Measurements from ENCODE around the gene UBE2M.
"Not testable (repeated sequence)": the region's sequence is repeated elsewhere in the genome, so short reads cannot be mapped to it uniquely, and the experiment has no call there.

Gene UBE2M

DNA sequence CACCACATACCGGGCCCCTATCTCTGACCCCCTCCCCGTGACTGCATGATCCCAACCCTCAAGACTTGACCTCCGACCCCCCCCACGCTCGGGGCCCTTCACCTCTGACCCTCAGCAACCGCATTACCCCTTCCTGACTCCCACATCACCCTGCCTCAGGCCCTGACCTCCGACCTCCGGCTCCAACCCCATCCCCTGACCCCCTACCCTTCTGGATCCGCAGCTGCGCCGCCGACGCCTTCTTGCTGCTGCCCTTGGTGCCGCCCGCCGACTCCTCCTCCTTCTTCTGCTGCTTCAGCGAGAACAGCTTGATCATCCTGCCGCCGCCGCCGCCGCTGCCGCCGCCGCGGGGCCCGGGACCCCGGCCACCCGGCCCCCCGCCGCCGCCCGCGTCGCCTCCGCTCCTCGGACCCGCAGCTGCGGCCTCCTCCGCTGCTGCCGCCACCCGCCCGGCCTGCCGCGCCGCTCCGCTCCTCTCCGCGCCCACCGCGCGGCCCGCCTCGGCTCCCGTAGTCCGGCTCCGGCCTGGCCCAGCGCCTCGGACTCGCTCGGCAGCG lies at the start of gene UBE2M:
Gene UBE2M (minus strand): TSS at position 546 of the 557 bp plus-strand sequence. CDS start 230 bp downstream, at position 316.
- DNase-seq, result no peak

DNA sequence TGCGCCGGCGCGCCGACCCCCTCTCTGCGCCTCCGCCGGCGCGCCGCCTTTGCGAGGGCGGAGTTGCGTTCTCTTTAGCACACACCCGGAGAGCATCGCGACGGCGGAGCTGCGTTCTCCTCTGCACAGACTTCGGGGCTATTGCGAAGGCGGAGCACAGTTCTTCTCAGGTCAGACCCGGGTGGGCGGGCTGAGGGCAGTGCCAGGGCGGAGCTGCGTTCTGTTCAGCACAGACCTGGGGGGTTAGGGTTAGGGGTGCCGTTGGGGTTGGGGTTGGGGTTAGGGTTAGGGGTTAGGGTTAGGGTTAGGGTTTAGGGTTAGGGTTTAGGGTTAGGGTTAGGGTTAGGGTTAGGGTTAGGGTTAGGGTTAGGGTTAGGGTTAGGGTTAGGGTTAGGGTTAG lies 48.8 kb upstream of the UBE2M start:
- DNase-seq, result not testable (repeated sequence)

DNA sequence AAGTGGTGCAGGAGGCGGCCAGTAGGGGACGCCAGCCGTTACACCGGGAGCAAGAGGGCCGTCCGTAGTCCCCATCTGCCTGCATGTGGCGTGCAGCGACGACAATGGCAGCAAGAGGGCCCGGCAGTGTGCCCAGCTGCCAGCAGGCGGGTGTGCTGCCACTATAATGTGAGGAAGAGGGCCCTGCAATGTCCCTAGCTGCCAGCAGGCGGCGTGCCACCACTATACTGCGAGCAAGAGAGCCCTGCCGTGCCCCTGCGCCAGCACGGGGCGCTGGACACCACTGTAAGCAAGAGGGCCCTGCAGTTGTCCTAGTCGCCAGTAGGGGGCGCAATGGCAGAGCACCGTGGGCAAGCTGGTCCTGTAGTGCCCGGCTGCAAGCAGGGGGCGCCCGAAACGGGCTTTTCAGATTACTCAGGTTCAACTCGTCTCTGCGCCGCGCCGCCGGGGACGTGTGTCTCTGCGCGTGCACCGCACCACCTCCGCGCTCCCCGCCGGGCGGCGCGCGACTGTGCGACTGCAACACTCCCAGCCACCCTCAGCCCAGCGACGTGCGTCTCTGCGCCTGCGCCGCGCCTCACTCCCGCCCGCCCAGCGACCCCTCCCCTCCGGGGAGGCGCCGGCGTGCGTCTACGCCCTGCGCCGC lies 48.0 kb upstream of the UBE2M start:
- not testable (repeated sequence) for DNase-seq

DNA sequence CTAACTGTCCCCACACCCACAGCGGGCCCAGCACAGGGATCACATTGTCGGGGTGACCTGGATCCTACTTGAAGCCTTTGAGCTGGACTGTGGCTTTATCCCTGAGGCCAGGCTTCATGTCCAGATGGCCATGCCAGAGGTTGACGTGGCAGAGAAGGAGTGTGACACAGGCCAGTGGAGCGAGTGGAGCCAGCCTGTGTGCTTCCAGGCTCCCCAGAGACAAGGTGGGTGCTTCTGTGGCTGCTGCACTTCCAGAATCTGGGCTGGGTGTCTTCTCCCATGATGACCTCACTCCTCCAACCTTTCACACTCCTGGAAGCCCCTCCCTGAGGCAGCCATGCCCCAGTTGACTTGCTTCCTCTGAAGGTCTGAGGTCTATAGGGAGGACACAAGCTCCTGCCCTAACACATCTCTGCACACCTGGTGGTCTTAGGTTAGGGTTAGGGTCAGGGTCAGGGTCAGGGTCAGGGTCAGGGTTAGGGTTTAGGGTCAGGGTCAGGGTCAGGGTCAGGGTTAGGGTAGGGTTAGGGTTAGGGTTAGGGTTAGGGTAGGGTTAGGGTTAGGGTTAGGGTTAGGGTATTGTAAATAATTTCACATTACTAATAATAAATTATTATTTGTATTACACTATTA lies 27.8 kb upstream of the UBE2M start:
- no peak for DNase-seq

DNA sequence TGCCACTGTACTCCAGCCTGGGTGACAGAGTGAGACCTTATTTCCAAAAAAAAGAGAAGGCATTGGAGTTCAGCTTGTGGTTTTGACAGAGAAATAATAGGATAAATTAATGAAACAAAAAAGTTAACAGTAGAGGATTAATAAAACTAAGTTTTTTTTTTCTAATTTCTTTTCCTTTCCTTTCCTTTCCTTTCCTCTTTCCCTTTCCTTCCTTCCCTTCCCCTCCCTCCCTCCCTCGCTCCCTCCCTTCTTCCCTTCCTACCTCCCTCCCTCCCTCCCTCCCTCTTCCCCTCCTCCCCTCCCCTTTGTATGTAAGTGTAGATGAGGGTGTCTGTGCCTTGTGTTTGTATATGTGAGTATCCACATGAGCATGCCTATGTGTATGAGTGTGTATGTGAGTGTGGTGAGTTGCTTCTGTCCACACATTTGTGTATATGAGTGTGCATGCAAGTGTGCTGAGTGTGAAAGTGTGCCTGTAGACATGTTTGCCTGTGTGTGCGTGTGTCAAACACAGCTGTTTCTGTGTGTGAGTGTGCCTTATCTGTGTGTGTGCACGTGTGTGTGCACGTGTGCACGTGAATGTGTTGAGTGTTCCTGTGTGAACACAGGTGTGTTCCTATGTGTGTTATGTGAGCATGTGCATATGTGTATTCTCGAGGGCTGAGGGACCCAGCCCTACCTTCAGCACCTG lies 27.2 kb upstream of the UBE2M start:
- no peak for DNase-seq

DNA sequence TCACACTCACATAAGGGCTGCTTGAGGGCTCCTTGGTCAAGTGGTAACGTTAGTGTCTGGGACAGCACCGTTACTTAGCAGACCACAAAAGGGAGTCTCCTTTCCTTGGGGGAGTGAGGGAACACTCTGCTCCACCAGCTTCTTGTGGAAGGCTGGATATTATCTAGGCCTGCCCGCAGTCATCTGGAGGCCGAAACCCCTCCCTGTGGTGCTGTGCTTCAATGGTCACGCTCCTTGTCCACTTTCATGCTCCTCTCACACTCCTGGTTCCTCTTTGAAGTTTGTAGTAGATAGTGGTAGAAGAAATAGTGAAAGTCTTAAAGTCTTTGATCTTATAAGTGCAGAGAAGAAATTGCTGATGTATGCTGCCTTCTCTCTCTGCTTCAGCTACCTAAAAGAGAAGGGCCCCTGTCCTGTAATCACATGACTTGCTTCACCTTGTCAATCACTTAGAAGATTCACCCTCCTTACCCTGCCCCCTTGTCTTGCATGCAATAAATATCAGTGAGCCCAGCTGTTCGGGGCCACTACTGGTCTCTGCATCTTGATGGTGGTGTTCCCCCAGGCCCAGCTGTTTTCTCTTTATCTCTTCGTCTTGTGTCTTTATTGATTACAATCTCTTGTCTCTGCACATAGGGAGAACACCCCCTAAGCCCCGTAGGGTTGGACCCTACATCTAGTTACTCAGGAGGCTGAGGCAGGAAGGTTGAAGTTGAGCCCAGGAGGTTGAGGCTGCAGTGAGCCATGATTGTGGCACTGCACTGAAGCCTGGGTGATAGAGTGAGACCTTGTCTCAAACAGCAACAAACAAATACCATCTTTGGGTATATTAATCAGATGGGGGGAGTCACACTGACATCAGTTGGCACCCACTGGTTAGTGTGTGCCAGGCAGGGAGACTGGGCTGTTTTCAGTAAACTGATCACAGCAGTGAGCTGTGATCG lies 26.4 kb upstream of the UBE2M start:
- DNase-seq, result no peak

DNA sequence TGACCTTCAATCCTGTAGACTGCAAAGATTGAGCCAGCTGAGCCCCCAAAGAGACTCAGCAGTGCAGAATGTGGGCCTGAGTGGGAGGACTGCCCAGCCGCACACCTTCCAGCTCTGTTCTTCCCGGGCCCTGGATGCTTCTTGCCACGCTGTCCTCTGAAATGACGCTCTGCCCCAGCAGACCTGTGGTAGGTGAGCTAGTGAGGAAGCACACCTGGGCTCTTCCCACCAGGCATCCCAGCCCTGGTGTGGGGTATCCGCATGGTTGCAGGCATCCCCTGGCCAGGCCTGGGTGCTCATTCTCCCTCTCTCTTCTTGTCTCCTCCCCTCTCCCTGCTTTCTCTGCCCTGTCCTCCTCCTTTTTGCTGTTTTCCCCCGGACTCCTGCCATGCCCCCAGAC lies 24.6 kb upstream of the UBE2M start:
- DNase-seq, result no peak

DNA sequence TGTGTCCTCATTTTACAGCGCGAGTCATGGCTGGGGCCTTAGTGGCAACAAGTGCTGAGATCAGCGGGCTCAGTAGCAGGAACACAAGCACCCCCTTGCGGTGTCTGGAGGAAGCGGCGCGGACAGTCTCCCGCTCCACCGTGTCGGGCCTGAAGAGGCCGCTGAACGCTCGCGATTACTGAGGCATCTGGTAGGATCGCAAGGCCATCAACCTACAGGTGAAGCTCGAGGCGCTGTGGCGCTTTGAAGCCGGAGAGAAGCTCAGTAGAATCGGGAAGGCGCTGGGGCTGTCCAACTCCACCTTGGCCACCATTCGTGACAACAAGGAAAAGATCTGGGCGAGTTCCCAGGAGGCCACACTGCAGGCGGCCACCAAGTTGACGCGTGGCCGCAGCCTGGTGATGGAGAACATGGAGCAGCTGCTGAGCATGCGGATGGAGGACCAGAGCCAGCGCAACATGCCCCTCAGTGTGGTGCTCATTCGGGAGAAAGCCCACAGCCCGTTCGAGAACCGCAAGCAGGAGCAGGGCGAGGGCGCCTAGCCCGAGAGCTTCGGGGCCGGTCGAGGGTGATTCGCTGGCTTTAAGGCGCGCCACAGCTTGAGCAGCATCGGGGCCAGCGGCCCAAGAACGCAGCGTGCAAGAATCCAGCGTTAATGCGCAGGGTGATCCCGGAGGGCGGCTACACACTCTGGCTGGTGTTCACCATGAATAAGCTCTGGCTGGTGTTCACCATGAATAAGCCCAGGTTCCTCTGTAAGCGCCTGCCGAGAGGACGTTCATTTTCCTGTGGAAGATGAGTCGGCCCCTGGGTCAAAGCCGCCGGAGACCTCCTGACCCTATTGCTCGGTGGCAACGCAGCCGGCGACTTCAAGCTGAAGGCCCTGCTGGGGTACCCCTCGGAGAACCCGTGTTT lies 23.1 kb upstream of the UBE2M start:
- no peak for DNase-seq

DNA sequence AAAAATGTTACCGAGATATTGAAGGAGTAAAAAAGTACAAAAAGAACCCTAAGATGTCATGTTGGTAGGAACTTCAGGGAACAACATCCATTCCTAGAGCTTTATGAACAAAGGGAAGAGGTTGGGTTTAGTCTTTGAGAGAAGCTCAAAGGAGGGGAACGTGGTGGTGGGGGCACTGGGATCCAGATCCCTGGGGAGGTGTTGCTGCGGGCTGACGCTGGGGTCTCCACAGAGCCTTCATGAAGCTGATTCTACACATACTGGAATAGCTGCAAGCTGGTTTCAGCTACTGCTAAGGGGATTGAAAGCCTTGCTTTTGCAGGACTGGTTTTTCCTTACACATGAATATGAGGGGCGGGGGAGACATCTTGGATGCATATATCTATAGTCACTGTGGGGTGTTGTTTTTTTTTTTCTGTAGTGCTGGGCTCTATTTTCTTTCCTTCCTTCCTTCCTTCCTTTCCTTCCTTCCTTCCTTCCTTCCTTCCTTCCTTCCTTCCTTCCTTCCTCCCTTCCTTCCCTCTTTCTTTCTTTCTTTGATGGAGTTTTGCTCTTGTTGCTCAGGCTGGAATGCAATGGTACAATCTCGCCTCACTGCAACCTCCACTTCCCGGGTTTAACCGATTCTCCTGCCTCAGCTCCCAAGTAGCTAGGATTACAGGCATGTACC lies 21.2 kb upstream of the UBE2M start:
- DNase-seq, result no peak

DNA sequence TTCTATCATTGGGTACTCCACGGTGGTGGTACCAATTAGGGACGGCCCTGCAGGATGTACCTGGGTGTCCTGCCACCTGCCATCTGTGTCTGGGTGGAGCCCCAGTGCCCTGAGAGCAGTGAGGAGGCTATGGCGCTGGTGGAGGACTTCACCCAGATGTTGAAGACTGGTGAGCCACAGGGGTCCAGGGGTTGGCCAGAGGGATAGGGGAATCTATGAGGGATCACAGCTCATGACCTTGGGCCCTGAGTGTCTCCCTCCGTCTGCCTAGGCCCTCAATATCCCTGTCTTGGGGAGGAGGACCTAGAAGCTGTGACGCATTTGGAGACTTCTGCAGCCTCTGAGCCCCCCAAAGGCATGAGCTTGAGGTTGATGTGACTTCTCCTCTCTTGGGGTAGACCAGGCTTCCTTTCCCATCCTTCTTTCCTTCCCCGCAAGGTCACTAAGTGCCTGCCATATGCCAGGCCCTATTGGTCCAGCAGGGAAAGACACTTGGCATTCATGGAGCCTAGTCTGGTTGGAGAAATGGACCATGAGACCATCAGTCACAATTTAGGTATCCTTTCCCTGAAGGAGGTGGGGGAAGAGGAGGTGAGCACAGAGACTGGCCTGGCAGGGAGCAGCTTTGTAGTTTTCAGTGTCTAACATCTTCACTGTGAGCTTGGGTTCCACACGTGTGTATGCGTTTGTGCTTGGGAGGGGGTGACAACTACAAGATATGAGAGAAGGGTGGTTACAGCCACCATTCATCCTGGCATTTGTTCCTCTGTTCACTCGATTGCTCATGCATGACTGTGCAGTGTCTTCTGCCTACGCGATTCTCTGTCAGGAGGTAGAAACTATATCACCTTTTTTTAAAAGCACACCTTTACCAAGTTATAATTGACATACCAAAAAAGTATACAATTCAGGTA lies 19.9 kb upstream of the UBE2M start:
- DNase-seq, result no peak

DNA sequence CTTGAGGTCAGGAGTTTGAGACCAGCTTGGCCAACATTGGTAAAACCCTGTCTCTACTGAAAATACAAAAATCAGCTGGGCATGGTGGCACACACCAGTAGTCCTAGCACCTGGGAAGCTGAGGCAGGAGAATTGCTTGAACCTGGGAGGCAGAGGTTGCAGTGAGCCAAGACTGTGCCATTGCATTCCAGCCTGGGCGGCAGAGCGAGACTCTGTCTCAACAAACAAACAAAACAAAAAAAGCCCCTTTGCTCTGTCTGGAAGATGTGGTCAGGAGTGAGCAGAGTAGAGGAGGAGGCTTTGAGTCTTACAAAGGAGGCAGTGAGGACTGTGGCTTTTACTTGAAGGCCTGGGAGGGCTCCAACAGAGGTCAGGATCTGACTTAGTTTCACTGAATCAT lies 19.2 kb upstream of the UBE2M start:
- not testable (repeated sequence) for DNase-seq

DNA sequence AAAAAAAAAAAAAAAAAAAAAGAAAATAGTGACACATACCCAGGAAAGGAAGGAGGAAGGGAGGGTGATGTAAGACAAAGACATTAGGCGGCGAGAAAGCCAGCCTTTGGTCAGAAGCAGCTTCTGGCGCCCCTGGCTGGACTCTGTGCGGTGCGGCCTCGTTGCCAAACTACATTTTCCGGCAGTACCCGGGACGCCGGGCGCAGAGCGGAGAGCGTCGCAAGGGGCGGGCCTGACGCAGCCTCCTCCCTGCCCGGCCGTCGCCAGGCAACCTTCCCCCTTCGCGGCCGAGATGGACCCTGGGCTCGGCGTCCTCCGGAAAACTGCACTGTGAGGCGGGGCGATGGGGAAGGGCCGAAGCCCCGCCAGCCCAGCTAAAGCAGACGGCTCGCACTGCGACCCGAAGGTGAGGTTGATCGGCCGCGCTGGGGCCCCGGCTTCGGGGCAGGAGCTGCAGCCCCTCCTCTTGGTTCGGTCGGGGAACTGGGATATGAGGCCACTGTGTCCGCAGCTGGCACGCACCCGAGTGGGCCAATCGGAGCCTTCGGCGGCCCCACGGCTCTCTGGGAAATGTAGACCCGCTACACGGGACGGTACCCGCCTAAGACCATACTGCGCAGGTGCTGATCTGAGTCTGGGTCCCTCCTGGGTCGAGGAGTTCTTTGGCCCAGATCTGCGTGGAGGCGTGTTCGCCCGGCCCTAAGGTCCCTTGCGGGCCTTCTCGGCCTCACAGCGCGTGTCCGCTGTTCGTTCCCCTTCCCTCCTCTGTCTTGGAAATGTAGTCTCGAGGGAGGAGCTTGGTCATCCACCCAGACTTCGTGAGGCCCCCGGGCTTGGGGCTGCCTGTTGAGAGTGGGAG lies 17.0 kb upstream of the UBE2M start:
- DNase-seq, result no peak

DNA sequence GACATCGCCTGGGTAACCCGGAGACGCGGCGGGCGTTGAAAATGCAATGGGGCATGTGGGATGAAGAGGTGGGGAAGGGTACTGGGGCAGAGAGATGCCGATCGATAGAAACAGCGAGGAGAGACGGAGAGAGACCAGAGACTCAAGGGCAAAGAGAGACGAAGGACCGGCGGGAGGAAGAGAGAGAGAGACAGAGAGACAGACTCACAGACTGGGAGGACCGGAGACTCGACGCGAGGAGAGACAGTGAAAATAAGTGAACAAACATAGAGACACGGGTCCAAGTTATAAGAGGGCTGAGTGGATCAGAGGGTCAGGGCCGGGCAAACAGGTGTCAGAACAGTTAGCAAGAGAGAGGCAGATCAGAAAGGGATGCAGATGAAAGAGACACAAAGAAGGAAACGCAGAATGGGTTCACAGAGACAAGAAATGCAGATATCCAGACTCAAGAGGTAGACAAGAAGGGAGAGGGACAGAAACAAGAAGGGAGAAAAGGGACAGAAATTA lies 15.3 kb upstream of the UBE2M start:
- DNase-seq, result no peak

DNA sequence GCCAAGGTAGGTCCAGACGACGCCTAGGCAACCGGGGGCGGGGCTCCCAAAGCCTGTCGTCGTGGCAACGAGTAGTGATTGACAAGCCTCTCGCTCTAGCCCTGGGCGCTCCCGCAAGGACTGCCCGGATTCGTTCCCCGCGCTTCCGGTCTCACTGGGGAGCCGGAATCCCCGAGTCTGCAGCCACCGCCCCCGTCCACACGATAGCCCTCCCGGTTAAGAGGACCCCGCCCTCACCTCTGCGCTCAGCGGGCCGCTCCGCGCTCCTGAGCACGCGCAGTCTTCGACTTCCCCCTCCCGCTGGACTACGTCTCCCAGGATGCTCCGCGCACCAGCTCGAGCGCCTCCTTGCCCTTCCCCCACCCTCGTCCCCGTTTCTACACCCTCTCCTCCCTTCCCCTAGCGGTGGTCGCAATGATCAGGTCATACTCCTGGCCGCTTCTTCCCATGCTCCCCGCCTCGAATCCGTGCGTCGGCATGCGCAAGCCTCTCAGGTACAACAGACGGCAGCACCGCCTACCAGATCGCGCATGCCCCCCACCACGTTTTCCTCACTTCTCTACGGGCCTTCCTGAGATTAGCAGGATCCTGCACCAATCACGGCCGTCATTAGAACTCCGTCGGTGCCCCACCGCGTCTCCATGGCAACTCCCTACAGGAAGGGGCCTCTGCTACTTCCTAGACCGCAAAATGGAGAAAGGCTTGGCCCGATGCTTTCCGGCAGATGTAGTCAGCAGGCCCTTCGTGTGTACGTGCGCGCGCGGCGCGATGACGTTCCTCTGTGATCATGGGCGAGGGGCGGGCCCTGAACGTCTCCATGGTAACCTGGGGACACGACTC lies 14.6 kb upstream of the UBE2M start, which contains the start of gene MZF1:
Gene MZF1 (minus strand): TSS at position 518 of the 840 bp plus-strand sequence. CDS start 1,946 bp downstream, outside the sequence.
- no peak for DNase-seq

DNA sequence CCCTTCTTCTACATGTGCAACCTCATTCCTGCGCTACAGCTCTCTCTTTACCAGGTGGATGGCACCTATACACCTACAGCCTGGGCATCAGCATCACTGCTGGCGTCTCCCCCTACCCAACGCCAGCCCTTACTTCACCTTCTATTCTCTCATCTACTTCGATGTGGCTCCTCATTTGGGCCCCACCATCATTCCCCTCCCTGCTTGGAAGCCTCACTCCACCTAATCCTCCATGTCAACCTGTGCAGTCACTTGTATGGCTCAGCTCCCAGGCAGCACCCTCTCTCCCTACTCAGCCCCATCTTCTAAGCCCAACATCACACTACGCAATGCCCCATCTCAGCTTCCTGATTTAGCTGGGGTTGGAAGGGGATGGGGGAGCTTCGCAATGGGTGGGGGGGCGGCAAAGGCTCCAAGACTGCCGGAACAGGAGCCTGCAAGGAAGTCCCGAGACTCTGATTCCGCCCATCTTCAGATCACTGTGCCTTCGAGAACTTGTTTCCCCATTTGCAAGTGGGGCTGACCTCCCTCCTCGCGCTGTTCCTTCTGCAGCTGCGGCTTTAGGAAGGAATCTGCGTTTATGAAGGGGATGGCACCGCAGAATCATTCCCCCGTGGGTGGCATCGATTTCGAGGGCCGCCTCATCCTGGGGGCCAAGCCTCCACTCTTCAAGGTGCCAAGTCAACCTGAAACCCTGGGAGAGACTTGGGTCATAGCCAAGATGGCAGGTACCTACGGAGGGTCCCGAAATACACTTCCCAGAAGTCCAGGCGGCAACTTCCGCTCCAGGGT lies 13.8 kb upstream of the UBE2M start:
- no peak for DNase-seq

DNA sequence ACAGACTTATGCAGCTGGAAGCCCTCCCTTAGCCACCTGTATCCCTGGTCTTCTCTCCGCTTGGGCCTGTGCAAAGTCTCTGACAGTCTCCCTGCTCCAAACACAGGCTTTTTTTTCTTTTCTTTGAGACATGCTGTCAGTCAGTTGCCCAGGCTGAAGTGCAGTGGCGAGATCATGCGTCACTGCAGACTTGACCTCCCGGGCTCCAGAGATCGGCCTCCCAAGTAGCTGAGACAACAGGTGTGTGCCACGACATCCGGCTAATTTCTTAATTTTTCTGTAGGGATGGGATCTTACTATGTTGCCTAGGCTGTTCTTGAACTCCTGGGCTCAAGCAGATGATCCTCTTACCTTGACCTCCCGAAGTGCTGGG lies 13.2 kb upstream of the UBE2M start:
- no peak for DNase-seq

Data from NCI-H146 (cell line).